K562 (cell line): Measurements from ENCODE around the gene BNC2. TPM values are rescaled to one million over a fixed set of nuclear protein-coding genes. Genes with fewer than 3 reads are reported as not detected.

Experiments used
- ATAC-seq: fragments of 200-7000 bp; cut with Tn5 transposase; 3 replicates; pipeline ENCODE4 v1.9.1; 2020; ENCODE audit warnings: moderate library complexity
- BruUV-seq: library from RNA; stranded (reverse); fragments of 400-500 nt; replicated peaks from 2 replicates; lab custom pipeline; 2021; lab: Mats Ljungman, UMichigan
- CTCF ChIA-PET: fragments of 300-600 bp; formaldehyde crosslinking; extraction: SDS; loops from one replicate; lab custom pipeline; 2021; ENCODE audit warnings: low intra/inter-chr PET ratio; lab: Yijun Ruan, JAX
- POLR2A ChIA-PET: fragments of 300-600, 350-650 bp; sonication (Branson Sonifier 250); formaldehyde crosslinking; extraction: SDS; loops from one replicate; lab custom pipeline; 2021; ENCODE audit warnings: antibody characterized with exemption, inconsistent platforms; lab: Yijun Ruan, JAX
- DNase-seq, 4 experiments: peaks; one replicate each; pipeline versions ENCODE4 v3.0.0 to v3.0.0-alpha.2; 2011 to 2018; ENCODE audit warnings: low spot score in 3 of 4, mixed read lengths in 3 of 4; ENCODE audit errors: extremely low read depth in 1 of 4
- FAIRE-seq: peaks from 2 replicates; lab custom pipeline; 2011; peaks lifted over from hg19 to GRCh38; lab: Jason Lieb, UNC
- H2AFZ ChIP-seq: 2 replicates; pipeline ENCODE4 v1.6.0; 2011; ENCODE audit warnings: low read depth, low read length, control low read depth, inconsistent platforms
- H3K27ac ChIP-seq: fragments of 200-600 bp; 3 replicates; pipeline ENCODE4 v1.8.0; 2011; ENCODE audit warnings: low read depth, mild to moderate bottlenecking, control low read depth, inconsistent platforms, low read length, moderate library complexity, mixed read lengths; ENCODE audit errors: extremely low read depth
- H3K27me3 ChIP-seq, 2 experiments: fragments of 300-600 bp in 1 of 2; 2 replicates in 1 of 2; 3 replicates in 1 of 2; pipeline versions ENCODE4 v1.6.0 to v1.8.0; 2011; ENCODE audit warnings: inconsistent platforms in 2 of 2, low read length in 2 of 2, mild to moderate bottlenecking in 1 of 2, mixed read lengths in 1 of 2, moderate library complexity in 1 of 2; ENCODE audit not compliant: control insufficient read depth in 2 of 2, insufficient read depth in 2 of 2
- H3K36me3 ChIP-seq: fragments of 300-600 bp; 3 replicates; pipeline ENCODE4 v1.8.0; 2011; ENCODE audit warnings: mild to moderate bottlenecking, low read length, inconsistent platforms; ENCODE audit not compliant: control insufficient read depth, insufficient read depth
- H3K4me1 ChIP-seq, 2 experiments: fragments of 200-600 bp in 1 of 2; replicated peaks in 1 of 2; 2 replicates in 1 of 2; 3 replicates in 1 of 2; pipeline versions ENCODE4 v1.5.1 to v1.8.0; 2011; ENCODE audit warnings: inconsistent platforms in 2 of 2, low read length in 2 of 2, mild to moderate bottlenecking in 1 of 2, mixed read lengths in 1 of 2, moderate library complexity in 1 of 2; ENCODE audit not compliant: control insufficient read depth in 2 of 2, insufficient read depth in 2 of 2
- H3K4me2 ChIP-seq: 2 replicates; pipeline ENCODE4 v1.6.1; 2011; ENCODE audit warnings: low read length, control low read depth, inconsistent platforms, mixed read lengths; ENCODE audit not compliant: insufficient read depth
- H3K4me3 ChIP-seq: fragments of 200-600 bp; sonication (generic), shearing (Covaris generic); 2 replicates; pipeline ENCODE4 v1.5.1; 2016; ENCODE audit warnings: control low read depth, inconsistent platforms
- H3K79me2 ChIP-seq: fragments of 200-600 bp; 3 replicates; pipeline ENCODE4 v1.8.0; 2011; ENCODE audit warnings: low read length, inconsistent platforms; ENCODE audit not compliant: control insufficient read depth, insufficient read depth
- H3K9ac ChIP-seq, 2 experiments: 2 replicates each; pipeline versions ENCODE4 v1.6.0 to v1.6.1; 2011; ENCODE audit warnings: low read depth in 2 of 2, low read length in 2 of 2, control low read depth in 1 of 2, inconsistent platforms in 1 of 2, mild to moderate bottlenecking in 1 of 2, mixed read lengths in 1 of 2; ENCODE audit not compliant: insufficient read depth in 1 of 2
- H3K9me1 ChIP-seq: one replicate; pipeline ENCODE4 v1.6.0; 2011; ENCODE audit warnings: inconsistent platforms, mild to moderate bottlenecking, low read length, moderate library complexity; ENCODE audit not compliant: control insufficient read depth, insufficient read depth
- H3K9me3 ChIP-seq: replicated peaks from 2 replicates; pipeline ENCODE4 v1.5.1; 2011; ENCODE audit warnings: low read depth, low read length, inconsistent platforms; ENCODE audit not compliant: control insufficient read depth, insufficient read depth
- H4K20me1 ChIP-seq: replicated peaks from 2 replicates; pipeline ENCODE4 v1.6.1; 2011; ENCODE audit warnings: low read length, inconsistent platforms, mixed read lengths; ENCODE audit not compliant: control insufficient read depth, insufficient read depth
- BCOR ChIP-seq: fragments of 450-650 bp; IDR thresholded peaks from 2 replicates; pipeline ENCODE4 v1.6.1; 2016
- CHD4 ChIP-seq: fragments of 200-600 bp; sonication (generic); IDR thresholded peaks from 3 replicates; pipeline ENCODE4 v1.6.1; 2012; ENCODE audit warnings: low read depth, mild to moderate bottlenecking, mixed read lengths, low read length, inconsistent platforms; ENCODE audit not compliant: insufficient read depth, insufficient replicate concordance, poor library complexity, severe bottlenecking
- HNRNPUL1 ChIP-seq: fragments of 200-400 bp; formaldehyde crosslinking; IDR thresholded peaks from 2 replicates; pipeline ENCODE4 v1.6.1; 2017; ENCODE audit warnings: low read length
- MYNN ChIP-seq, 2 experiments: sonication (generic); formaldehyde crosslinking in 1 of 2; IDR thresholded peaks; 2 replicates each; pipeline versions ENCODE4 v1.5.0 to v1.6.1; 2016 to 2020; ENCODE audit warnings: antibody characterized with exemption in 1 of 2, missing genetic modification reagents in 1 of 2
- PML ChIP-seq: IDR thresholded peaks from 2 replicates; pipeline ENCODE4 v1.6.1; 2012; ENCODE audit warnings: low read length, inconsistent platforms
- POLR2AphosphoS2 ChIP-seq: IDR thresholded peaks from 2 replicates; pipeline ENCODE4 v1.6.1; 2012; ENCODE audit warnings: low read length, improper control_type of control experiment
- PRDM10 ChIP-seq: fragments of 450-650 bp; IDR thresholded peaks from 2 replicates; pipeline ENCODE4 v1.6.1; 2018; ENCODE audit not compliant: partially characterized antibody
- SLC30A9 ChIP-seq: fragments of 250-450 bp; sonication (Bioruptor Pico); IDR thresholded peaks from 2 replicates; pipeline ENCODE4 v1.8.0; 2022; ENCODE audit warnings: mild to moderate bottlenecking, moderate library complexity
- ZBTB49 ChIP-seq: sonication (generic); formaldehyde crosslinking; IDR thresholded peaks from 2 replicates; pipeline ENCODE4 v1.8.0; 2022; ENCODE audit warnings: missing genetic modification reagents, mild to moderate bottlenecking, borderline replicate concordance
- ZNF24 ChIP-seq: fragments of 450-650 bp; IDR thresholded peaks from 2 replicates; pipeline ENCODE4 v1.6.1; 2016
- ZNF609 ChIP-seq: sonication (generic); formaldehyde crosslinking; IDR thresholded peaks from 2 replicates; pipeline ENCODE4 v1.8.1; 2023; ENCODE audit warnings: missing genetic modification reagents, mild to moderate bottlenecking, borderline replicate concordance
- ZNF780A ChIP-seq: fragments of 250-450 bp; sonication (Bioruptor Pico); IDR thresholded peaks from 2 replicates; pipeline ENCODE4 v1.5.0; 2021; ENCODE audit warnings: mild to moderate bottlenecking
- WGBS: fragments of 100-300 bp; shearing (Covaris generic); methylation state at CpG from one replicate; pipeline ENCODE4 v1.1.6; 2016; ENCODE audit warnings: low coverage, mixed read lengths; ENCODE audit not compliant: insufficient coverage; ENCODE audit errors: missing lambda C conversion rate; 5-methylcytosine and 5-hydroxymethylcytosine counted together
- in situ Hi-C: fragments of 300-500 bp; cut with MboI; formaldehyde crosslinking; loops from 4 replicates; pipeline ENCODE4 v1.15.0; 2018; ENCODE audit warnings: inconsistent platforms, mixed read lengths
- intact Hi-C: fragments of 100-400 bp; cut with micrococcal nuclease; formaldehyde crosslinking; loops from 2 replicates; pipeline ENCODE4 v1.14.2; 2022
- polyA plus RNA-seq, 8 experiments: library from polyadenylated mRNA; depleted of rRNA in 4 of 8; stranded (reverse) in 5 of 8; unstranded in 3 of 8; fragments of >200 nt; fragmentation: Nextera tagmentation in 2 of 8; fragmentation: Illumina TruSeq in 1 of 8; extraction: Ambion mirVana in 2 of 8; extraction: Trizol in 1 of 8; gene quantifications; 2 replicates each; pipeline versions ENCODE4 v1.2.1 to v1.2.3, GENCODE V29; 2011 to 2014; ENCODE audit warnings: inconsistent platforms in 1 of 8, missing spikeins in 1 of 8
- total RNA-seq, 7 experiments: library from RNA; depleted of rRNA in 6 of 7; stranded (reverse); fragments of >200 nt in 6 of 7; fragmentation: Illumina TruSeq in 2 of 7; extraction: Trizol in 2 of 7; gene quantifications; 2 replicates each; pipeline versions ENCODE4 v1.2.1 to v1.2.3, GENCODE V29; 2011 to 2021; ENCODE audit warnings: low replicate concordance in 1 of 7

BNC2 gene
- total and polyA plus RNA-seq, 9 of the 15 experiments (the other 6 are each of a cell fraction or from before 2014, with no cell fraction given): not detected

GRCh38 chr9:16679327-16679821 lies 191.1 kb downstream of the BNC2 start:
- FAIRE-seq: no peak
- Histone ChIP-seq H3K4me3 (no peak overlapping the region), H3K27me3 (no peaks in the 10 kb centered on the region), H3K4me2 (no peak overlapping the region), H4K20me1 (no peaks in the 10 kb centered on the region), H3K27ac (no peak overlapping the region), H3K9me3 (no peaks in the 10 kb centered on the region), H3K36me3 (no peaks in the 10 kb centered on the region), H2AFZ (no peak overlapping the region), H3K9ac (no peak overlapping the region), H3K79me2 (no peaks in the 10 kb centered on the region), H3K4me1 (no peaks in the 10 kb centered on the region), H3K9me1 (no peaks in the 10 kb centered on the region)
- no TSS peak for BruUV-seq
- DNase-seq: no peak
- intact Hi-C loops (no loop called here), in situ Hi-C loops (no loop called here)
- POLR2A ChIA-PET: no interaction called here
- CTCF ChIA-PET: no interaction called here
- 0% methylated on average over 7 of the region's 10 CpGs for WGBS
- no peak for ATAC-seq
- TF ChIP-seq ZNF609: no peak
- no peak for TF ChIP-seq SLC30A9 (CRISPR knock-in tag)
- TF ChIP-seq ZNF780A (CRISPR knock-in tag): no peak
- TF ChIP-seq CHD4: no peak
- TF ChIP-seq ZNF24: no peak
- no peak for TF ChIP-seq PML
- TF ChIP-seq PRDM10: no peak
- TF ChIP-seq POLR2AphosphoS2: no peak
- TF ChIP-seq BCOR: no peak
- no peak for TF ChIP-seq ZBTB49 (CRISPR knock-in tag)
- no peak for TF ChIP-seq HNRNPUL1
- TF ChIP-seq MYNN (IDR thresholded peaks at IDR 0.05): no peak
- TF ChIP-seq MYNN (CRISPR knock-in tag; IDR thresholded peaks at IDR 0.05): no peak
